HEK293 (cell line): ENCODE measurements around the gene DNMT3A.

ENCODE experiments used
- PRDM1 ChIP-seq: fragments of 450-650 bp; formaldehyde crosslinking; IDR thresholded peaks from 2 replicates; pipeline ENCODE4; 2016; ENCODE audit warnings: missing biosample characterization, missing genetic modification characterization
- SETDB1 ChIP-seq: IDR thresholded peaks from one replicate; pipeline ENCODE4 v1.6.1; 2017; ENCODE audit warnings: mild to moderate bottlenecking, low read length, moderate library complexity, mixed read lengths; ENCODE audit not compliant: insufficient read length
- WT1 ChIP-seq: fragments of 450-650 bp; formaldehyde crosslinking; IDR thresholded peaks from 2 replicates; pipeline ENCODE4 v1.5.1; 2016; ENCODE audit warnings: missing biosample characterization, missing genetic modification characterization
- ZBTB1 ChIP-seq: fragments of 450-650 bp; formaldehyde crosslinking; IDR thresholded peaks from 2 replicates; pipeline ENCODE4 v1.5.1; 2016; ENCODE audit warnings: missing biosample characterization, missing genetic modification characterization
- ZNF24 ChIP-seq: fragments of 450-650 bp; formaldehyde crosslinking; IDR thresholded peaks from 2 replicates; pipeline ENCODE4 v1.5.1; 2016; ENCODE audit warnings: missing biosample characterization, missing genetic modification characterization
- ZNF311 ChIP-seq: fragments of 450-650 bp; formaldehyde crosslinking; IDR thresholded peaks from 2 replicates; pipeline ENCODE4 v1.5.1; 2017; ENCODE audit warnings: missing biosample characterization, missing genetic modification characterization, borderline replicate concordance
- ZNF501 ChIP-seq: fragments of 450-650 bp; formaldehyde crosslinking; IDR thresholded peaks from 2 replicates; pipeline ENCODE4 v1.5.1; 2016; ENCODE audit warnings: missing biosample characterization, missing genetic modification characterization
- ZNF529 ChIP-seq: fragments of 450-650 bp; formaldehyde crosslinking; IDR thresholded peaks from 2 replicates; pipeline ENCODE4 v1.5.1; 2017; ENCODE audit warnings: missing genetic modification characterization, missing biosample characterization; ENCODE audit not compliant: insufficient replicate concordance
- TF ChIP-seq, protein P1 (sequence below): fragments of 450-650 bp; formaldehyde crosslinking; IDR thresholded peaks from 2 replicates; pipeline ENCODE4 v1.5.1; 2016; ENCODE audit warnings: missing biosample characterization, missing genetic modification characterization
- TF ChIP-seq, protein P2 (sequence below): fragments of 450-650 bp; formaldehyde crosslinking; optimal IDR thresholded peaks from 2 replicates; pipeline ENCODE3; 2016; ENCODE audit warnings: missing biosample characterization, mild to moderate bottlenecking, missing genetic modification characterization
- TF ChIP-seq, protein P3 (sequence below): fragments of 450-650 bp; formaldehyde crosslinking; IDR thresholded peaks from 2 replicates; pipeline ENCODE4 v1.5.1; 2016; ENCODE audit warnings: missing biosample characterization, missing genetic modification characterization
- TF ChIP-seq, protein P4 (sequence below): fragments of 450-650 bp; formaldehyde crosslinking; IDR thresholded peaks from 2 replicates; pipeline ENCODE4 v1.5.1; 2016; ENCODE audit warnings: missing biosample characterization, missing genetic modification characterization
- TF ChIP-seq, protein P5 (sequence below): fragments of 450-650 bp; formaldehyde crosslinking; IDR thresholded peaks from 2 replicates; pipeline ENCODE4 v1.5.1; 2016; ENCODE audit warnings: missing biosample characterization, missing genetic modification characterization

DNA sequence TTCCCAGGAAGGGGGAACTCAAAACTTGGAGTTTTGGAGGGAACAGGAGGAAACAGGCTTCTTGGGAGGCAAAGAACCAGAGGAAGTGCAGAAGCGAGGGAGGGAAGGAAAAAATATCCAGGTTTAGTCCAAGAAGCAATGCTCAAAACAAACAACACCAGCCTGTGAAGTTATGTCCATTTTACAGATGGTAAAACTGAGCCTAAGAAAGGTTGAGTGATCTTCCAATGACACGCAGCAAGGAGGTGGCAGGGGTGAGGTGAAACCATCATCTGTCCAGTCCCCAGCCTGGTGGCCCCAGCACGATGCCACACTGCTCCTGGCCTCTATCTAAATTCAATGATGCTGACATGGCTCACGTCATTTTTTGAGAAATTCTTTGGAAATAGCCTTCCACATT, 10.8 kb downstream of the DNMT3A start:
- TF ChIP-seq PRDM1 (tag by site-specific recombination) (no peak), WT1 (no peak), ZBTB1 (tag by site-specific recombination) (no peak), ZNF501 (no peak), ZNF311 (tag by site-specific recombination) (no peak), ZNF529 (tag by site-specific recombination) (no peak), SETDB1 (no peak), ZNF24 (tag by site-specific recombination) (no peak)
- TF ChIP-seq, protein P1, sequence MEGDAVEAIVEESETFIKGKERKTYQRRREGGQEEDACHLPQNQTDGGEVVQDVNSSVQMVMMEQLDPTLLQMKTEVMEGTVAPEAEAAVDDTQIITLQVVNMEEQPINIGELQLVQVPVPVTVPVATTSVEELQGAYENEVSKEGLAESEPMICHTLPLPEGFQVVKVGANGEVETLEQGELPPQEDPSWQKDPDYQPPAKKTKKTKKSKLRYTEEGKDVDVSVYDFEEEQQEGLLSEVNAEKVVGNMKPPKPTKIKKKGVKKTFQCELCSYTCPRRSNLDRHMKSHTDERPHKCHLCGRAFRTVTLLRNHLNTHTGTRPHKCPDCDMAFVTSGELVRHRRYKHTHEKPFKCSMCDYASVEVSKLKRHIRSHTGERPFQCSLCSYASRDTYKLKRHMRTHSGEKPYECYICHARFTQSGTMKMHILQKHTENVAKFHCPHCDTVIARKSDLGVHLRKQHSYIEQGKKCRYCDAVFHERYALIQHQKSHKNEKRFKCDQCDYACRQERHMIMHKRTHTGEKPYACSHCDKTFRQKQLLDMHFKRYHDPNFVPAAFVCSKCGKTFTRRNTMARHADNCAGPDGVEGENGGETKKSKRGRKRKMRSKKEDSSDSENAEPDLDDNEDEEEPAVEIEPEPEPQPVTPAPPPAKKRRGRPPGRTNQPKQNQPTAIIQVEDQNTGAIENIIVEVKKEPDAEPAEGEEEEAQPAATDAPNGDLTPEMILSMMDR (tag by site-specific recombination), result no peak
- TF ChIP-seq, protein P2, sequence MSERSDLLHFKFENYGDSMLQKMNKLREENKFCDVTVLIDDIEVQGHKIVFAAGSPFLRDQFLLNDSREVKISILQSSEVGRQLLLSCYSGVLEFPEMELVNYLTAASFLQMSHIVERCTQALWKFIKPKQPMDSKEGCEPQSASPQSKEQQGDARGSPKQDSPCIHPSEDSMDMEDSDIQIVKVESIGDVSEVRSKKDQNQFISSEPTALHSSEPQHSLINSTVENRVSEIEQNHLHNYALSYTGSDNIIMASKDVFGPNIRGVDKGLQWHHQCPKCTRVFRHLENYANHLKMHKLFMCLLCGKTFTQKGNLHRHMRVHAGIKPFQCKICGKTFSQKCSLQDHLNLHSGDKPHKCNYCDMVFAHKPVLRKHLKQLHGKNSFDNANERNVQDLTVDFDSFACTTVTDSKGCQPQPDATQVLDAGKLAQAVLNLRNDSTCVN (tag by site-specific recombination), result no peak
- TF ChIP-seq, protein P3, sequence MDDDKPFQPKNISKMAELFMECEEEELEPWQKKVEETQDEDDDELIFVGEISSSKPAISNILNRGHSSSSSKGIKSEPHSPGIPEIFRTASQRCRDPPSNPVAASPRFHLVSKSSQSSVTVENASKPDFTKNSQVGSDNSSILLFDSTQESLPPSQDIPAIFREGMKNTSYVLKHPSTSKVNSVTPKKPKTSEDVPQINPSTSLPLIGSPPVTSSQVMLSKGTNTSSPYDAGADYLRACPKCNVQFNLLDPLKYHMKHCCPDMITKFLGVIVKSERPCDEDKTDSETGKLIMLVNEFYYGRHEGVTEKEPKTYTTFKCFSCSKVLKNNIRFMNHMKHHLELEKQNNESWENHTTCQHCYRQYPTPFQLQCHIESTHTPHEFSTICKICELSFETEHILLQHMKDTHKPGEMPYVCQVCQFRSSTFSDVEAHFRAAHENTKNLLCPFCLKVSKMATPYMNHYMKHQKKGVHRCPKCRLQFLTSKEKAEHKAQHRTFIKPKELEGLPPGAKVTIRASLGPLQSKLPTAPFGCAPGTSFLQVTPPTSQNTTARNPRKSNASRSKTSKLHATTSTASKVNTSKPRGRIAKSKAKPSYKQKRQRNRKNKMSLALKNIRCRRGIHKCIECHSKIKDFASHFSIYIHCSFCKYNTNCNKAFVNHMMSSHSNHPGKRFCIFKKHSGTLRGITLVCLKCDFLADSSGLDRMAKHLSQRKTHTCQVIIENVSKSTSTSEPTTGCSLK (tag by site-specific recombination), result no peak
- TF ChIP-seq, protein P4, sequence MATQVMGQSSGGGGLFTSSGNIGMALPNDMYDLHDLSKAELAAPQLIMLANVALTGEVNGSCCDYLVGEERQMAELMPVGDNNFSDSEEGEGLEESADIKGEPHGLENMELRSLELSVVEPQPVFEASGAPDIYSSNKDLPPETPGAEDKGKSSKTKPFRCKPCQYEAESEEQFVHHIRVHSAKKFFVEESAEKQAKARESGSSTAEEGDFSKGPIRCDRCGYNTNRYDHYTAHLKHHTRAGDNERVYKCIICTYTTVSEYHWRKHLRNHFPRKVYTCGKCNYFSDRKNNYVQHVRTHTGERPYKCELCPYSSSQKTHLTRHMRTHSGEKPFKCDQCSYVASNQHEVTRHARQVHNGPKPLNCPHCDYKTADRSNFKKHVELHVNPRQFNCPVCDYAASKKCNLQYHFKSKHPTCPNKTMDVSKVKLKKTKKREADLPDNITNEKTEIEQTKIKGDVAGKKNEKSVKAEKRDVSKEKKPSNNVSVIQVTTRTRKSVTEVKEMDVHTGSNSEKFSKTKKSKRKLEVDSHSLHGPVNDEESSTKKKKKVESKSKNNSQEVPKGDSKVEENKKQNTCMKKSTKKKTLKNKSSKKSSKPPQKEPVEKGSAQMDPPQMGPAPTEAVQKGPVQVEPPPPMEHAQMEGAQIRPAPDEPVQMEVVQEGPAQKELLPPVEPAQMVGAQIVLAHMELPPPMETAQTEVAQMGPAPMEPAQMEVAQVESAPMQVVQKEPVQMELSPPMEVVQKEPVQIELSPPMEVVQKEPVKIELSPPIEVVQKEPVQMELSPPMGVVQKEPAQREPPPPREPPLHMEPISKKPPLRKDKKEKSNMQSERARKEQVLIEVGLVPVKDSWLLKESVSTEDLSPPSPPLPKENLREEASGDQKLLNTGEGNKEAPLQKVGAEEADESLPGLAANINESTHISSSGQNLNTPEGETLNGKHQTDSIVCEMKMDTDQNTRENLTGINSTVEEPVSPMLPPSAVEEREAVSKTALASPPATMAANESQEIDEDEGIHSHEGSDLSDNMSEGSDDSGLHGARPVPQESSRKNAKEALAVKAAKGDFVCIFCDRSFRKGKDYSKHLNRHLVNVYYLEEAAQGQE (tag by site-specific recombination), result no peak
- TF ChIP-seq, protein P5, sequence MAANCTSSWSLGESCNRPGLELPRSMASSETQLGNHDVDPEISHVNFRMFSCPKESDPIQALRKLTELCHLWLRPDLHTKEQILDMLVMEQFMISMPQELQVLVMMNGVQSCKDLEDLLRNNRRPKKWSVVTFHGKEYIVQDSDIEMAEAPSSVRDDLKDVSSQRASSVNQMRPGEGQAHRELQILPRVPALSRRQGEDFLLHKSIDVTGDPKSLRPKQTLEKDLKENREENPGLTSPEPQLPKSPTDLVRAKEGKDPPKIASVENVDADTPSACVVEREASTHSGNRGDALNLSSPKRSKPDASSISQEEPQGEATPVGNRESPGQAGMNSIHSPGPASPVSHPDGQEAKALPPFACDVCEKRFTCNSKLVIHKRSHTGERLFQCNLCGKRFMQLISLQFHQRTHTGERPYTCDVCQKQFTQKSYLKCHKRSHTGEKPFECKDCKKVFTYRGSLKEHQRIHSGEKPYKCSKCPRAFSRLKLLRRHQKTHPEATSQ (tag by site-specific recombination), result no peak
